ENCODE data around the gene NEDD4.
"Not testable (repeated sequence)": the region's sequence is repeated elsewhere in the genome, so short reads cannot be mapped to it uniquely, and the experiment has no call there.

The NEDD4 gene

GRCh38 chr15:55824857-55825613 lies 168.4 kb downstream of the NEDD4 start:
- no peak overlapping the region for H3K4me3 ChIP-seq (ENCODE audit: low read length)
- no peak for TF ChIP-seq ZNF274 (IDR thresholded peaks at IDR 0.05; ENCODE audit: low read depth, low read length)

- H3K4me3 ChIP-seq (ENCODE audit: low read length) = no peak overlapping the region
- no peak for TF ChIP-seq ZNF274 (IDR thresholded peaks at IDR 0.05; ENCODE audit: low read depth, low read length)
These were observed 169.6 kb downstream of the NEDD4 start for GRCh38 chr15:55823699-55824340.

GRCh38 chr15:55823191-55823670 lies 170.2 kb downstream of the NEDD4 start:
- no peak overlapping the region for H3K4me3 ChIP-seq (ENCODE audit: low read length)
- no peak for TF ChIP-seq ZNF274 (IDR thresholded peaks at IDR 0.05; ENCODE audit: low read depth, low read length)

- not testable (repeated sequence) for H3K4me3 ChIP-seq (ENCODE audit: low read length)
These were observed 171.7 kb downstream of the NEDD4 start for GRCh38 chr15:55821740-55822139.

- no peak overlapping the region for H3K4me3 ChIP-seq (ENCODE audit: low read length)
- TF ChIP-seq ZNF274 (IDR thresholded peaks at IDR 0.05; ENCODE audit: low read depth, low read length) = no peak
These were observed 173.4 kb downstream of the NEDD4 start for GRCh38 chr15:55820043-55820442.

GRCh38 chr15:55819397-55820034 lies 173.9 kb downstream of the NEDD4 start:
- no peak for TF ChIP-seq ZNF274 (IDR thresholded peaks at IDR 0.05; ENCODE audit: low read depth, low read length)
- H3K4me3 ChIP-seq (ENCODE audit: low read length) = no peak overlapping the region

- TF ChIP-seq ZNF274 (IDR thresholded peaks at IDR 0.05; ENCODE audit: low read depth, low read length) = no peak
- no peak overlapping the region for H3K4me3 ChIP-seq (ENCODE audit: low read length)
These were observed 177.4 kb downstream of the NEDD4 start for GRCh38 chr15:55816017-55816416.

GRCh38 chr15:55802600-55803376 lies 190.6 kb downstream of the NEDD4 start:
- TF ChIP-seq ZNF274 (IDR thresholded peaks at IDR 0.05; ENCODE audit: low read depth, low read length) = no peak
- no peak overlapping the region for H3K4me3 ChIP-seq (ENCODE audit: low read length)

- H3K4me3 ChIP-seq (ENCODE audit: low read length) = no peak overlapping the region
- no peak for TF ChIP-seq ZNF274 (IDR thresholded peaks at IDR 0.05; ENCODE audit: low read depth, low read length)
These were observed 193.2 kb downstream of the NEDD4 start for GRCh38 chr15:55800216-55800615.

- no peak overlapping the region for H3K4me3 ChIP-seq (ENCODE audit: low read length)
- TF ChIP-seq ZNF274 (IDR thresholded peaks at IDR 0.05; ENCODE audit: low read depth, low read length) = no peak
These were observed 193.9 kb downstream of the NEDD4 start for GRCh38 chr15:55799291-55800212.

- TF ChIP-seq ZNF274 (IDR thresholded peaks at IDR 0.05; ENCODE audit: low read depth, low read length) = no peak
- H3K4me3 ChIP-seq (ENCODE audit: low read length) = no peak overlapping the region
These were observed 197.0 kb downstream of the NEDD4 start for GRCh38 chr15:55796321-55796965.

GRCh38 chr15:55795031-55795430 lies 198.4 kb downstream of the NEDD4 start:
- TF ChIP-seq ZNF274 (IDR thresholded peaks at IDR 0.05; ENCODE audit: low read depth, low read length) = no peak

More at GRCh38 chr15:55795031-55795430, 198.4 kb downstream of the NEDD4 start:
- no peak overlapping the region for H3K4me3 ChIP-seq (ENCODE audit: low read length)

All from GM08714 (cell line).